ENCODE measurements around the gene RGS19. TPM values are rescaled to one million over a fixed set of nuclear protein-coding genes. Genes with fewer than 3 reads are reported as not detected.

RGS19 gene
- total RNA-seq, 1 experiment from 2014 or later, result 12.8 TPM

DNA sequence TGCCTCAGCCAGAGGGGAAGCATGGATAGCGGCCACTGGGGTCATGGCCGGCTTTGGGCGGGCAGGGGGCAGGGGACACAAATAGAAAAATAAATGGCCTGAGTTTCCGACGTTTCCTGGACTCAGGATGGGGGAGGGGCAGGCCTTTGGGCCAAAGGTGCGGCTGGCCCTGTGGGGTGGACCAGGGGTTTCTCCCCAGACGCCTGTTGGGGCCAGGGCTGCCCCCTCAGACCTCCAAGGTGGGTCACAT, 22.8 kb downstream of the RGS19 start:
- Histone ChIP-seq H3K4me2 (ENCODE audit: insufficient read depth, insufficient read length, low read length) (no peak overlapping the region), H3K23me2 (ENCODE audit: insufficient read length, low read depth, low read length, poor library complexity, severe bottlenecking) (no peaks in the 10 kb centered on the region), H2AFZ (ENCODE audit: low read length) (no peak overlapping the region), H2BK15ac (ENCODE audit: low read depth, low read length) (no peak overlapping the region), H3K14ac (ENCODE audit: insufficient read depth, low read length) (no peak overlapping the region), H3K27ac (ENCODE audit: insufficient read length, low read depth, low read length) (no peak overlapping the region), H3K79me1 (ENCODE audit: insufficient read depth, low read depth, low read length, poor library complexity, severe bottlenecking) (no peaks in the 10 kb centered on the region), H2AK5ac (ENCODE audit: insufficient read length, low read length) (no peak overlapping the region), H4K91ac (ENCODE audit: insufficient read length, low read depth, low read length) (no peak overlapping the region), H3K18ac (ENCODE audit: insufficient read length, low read depth, low read length) (no peak overlapping the region), H4K20me1 (ENCODE audit: control insufficient read depth, insufficient read depth, insufficient read length) (no peaks in the 10 kb centered on the region), H3K4ac (ENCODE audit: low read depth, low read length) (no peak overlapping the region), H2BK12ac (ENCODE audit: insufficient read length, low read depth, low read length) (no peak overlapping the region), H3K79me2 (ENCODE audit: insufficient read depth, low read length) (no peaks in the 10 kb centered on the region), H3K9me3 (ENCODE audit: control insufficient read depth, low read depth, low read length) (no peaks in the 10 kb centered on the region), H3K27me3 (ENCODE audit: insufficient read depth, low read length) (no peaks in the 10 kb centered on the region), H3T11ph (ENCODE audit: low read length) (no peak overlapping the region), H2BK5ac (ENCODE audit: insufficient read length, low read length) (no peak overlapping the region), H3K56ac (ENCODE audit: insufficient read length, low read depth, low read length) (no peak overlapping the region), H2BK20ac (ENCODE audit: low read depth, low read length, poor library complexity, severe bottlenecking) (no peak overlapping the region), H3K23ac (ENCODE audit: insufficient read length, low read depth, low read length) (no peak overlapping the region), H3K9ac (ENCODE audit: extremely low read depth, insufficient read length, low read length) (no peak overlapping the region), H4K5ac (ENCODE audit: insufficient read length, low read depth, low read length) (no peak overlapping the region), H2BK120ac (ENCODE audit: low read depth, low read length, poor library complexity, severe bottlenecking) (no peak overlapping the region), H4K8ac (replicated peaks; ENCODE audit: insufficient read length, low read depth, low read length) (no peak overlapping the region), H3K4me1 (ENCODE audit: insufficient read depth, low read length) (no peaks in the 10 kb centered on the region)
- Mint-ChIP-seq H3K36me3 (ENCODE audit: insufficient read depth in 1 of 3, low read depth in 3 of 3) (no peaks in the 10 kb centered on the region; a peak in 1 of 7 replicates), H3K4me3 (no peak overlapping the region), H3K27me3 (ENCODE audit: low read depth) (peaks cover 20% of the 10 kb centered on the region), H3K9me3 (no peaks in the 10 kb centered on the region; a peak in 1 of 5 replicates), H3K4me1 (peaks cover 21 to 30% of the 10 kb centered on the region in 2 experiments), H3K27ac (no peak overlapping the region)
- no CpG with 5 or more reads among the region's 7 CpGs for WGBS (ENCODE audit: extremely low coverage, insufficient read length, low lambda C conversion rate)
- TF ChIP-seq, protein P1, sequence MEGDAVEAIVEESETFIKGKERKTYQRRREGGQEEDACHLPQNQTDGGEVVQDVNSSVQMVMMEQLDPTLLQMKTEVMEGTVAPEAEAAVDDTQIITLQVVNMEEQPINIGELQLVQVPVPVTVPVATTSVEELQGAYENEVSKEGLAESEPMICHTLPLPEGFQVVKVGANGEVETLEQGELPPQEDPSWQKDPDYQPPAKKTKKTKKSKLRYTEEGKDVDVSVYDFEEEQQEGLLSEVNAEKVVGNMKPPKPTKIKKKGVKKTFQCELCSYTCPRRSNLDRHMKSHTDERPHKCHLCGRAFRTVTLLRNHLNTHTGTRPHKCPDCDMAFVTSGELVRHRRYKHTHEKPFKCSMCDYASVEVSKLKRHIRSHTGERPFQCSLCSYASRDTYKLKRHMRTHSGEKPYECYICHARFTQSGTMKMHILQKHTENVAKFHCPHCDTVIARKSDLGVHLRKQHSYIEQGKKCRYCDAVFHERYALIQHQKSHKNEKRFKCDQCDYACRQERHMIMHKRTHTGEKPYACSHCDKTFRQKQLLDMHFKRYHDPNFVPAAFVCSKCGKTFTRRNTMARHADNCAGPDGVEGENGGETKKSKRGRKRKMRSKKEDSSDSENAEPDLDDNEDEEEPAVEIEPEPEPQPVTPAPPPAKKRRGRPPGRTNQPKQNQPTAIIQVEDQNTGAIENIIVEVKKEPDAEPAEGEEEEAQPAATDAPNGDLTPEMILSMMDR (conservative IDR thresholded peaks at IDR 0.05), result no peak
- DNase-seq, result no peak

All from H9 (cell line).